ENCODE data around the gene HEPACAM.

DNA sequence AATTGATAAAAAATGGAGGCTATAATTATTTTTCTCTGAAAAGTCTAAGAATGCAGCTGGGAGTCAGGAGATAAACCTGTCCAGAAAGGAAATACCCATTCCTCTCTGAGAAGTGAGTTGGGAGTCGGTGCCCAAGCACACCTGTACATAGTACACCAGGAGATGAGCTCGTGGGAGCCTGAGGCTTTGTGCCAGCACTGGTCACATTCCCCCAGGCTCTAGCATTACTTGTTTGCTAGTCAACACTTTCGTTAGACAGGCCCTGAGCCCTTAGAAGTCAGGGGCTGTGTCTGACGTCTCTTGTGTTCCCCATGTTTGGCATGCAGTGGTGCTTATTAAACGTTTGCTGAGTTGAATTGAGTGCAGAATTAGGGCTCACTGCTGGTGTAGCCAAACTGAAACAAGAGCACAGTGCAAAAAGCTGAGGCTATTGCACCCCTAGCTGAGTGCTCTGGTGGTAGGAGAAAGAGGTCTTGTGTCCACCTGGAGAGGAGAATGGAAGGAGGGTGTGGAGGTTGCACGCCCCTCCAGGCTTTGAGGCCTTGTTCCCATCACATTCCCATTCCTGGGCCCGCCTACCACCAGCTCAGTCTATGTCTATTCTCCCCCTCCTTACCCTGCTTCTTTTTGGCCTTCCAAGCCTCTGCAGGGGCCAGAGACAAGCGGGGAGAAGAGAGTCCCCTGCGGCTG, 45.0 kb downstream of the HEPACAM start:
- TF ChIP-seq, protein P1, sequence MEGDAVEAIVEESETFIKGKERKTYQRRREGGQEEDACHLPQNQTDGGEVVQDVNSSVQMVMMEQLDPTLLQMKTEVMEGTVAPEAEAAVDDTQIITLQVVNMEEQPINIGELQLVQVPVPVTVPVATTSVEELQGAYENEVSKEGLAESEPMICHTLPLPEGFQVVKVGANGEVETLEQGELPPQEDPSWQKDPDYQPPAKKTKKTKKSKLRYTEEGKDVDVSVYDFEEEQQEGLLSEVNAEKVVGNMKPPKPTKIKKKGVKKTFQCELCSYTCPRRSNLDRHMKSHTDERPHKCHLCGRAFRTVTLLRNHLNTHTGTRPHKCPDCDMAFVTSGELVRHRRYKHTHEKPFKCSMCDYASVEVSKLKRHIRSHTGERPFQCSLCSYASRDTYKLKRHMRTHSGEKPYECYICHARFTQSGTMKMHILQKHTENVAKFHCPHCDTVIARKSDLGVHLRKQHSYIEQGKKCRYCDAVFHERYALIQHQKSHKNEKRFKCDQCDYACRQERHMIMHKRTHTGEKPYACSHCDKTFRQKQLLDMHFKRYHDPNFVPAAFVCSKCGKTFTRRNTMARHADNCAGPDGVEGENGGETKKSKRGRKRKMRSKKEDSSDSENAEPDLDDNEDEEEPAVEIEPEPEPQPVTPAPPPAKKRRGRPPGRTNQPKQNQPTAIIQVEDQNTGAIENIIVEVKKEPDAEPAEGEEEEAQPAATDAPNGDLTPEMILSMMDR (IDR thresholded peaks at IDR 0.05; ENCODE audit: insufficient read depth, low read depth, low read length), result no peak
- TF ChIP-seq EZH2 (IDR thresholded peaks at IDR 0.05; ENCODE audit: insufficient read depth, low read length), result no peak
